Caco-2 (cell line): Measurements from ENCODE around the gene NCR2. TPM values are rescaled to one million over a fixed set of nuclear protein-coding genes. Genes with fewer than 3 reads are reported as not detected.

Experiments used
- BruUV-seq: library from RNA; stranded (reverse); fragments of 400-500 nt; replicated peaks from 2 replicates; lab custom pipeline; 2021; lab: Mats Ljungman, UMichigan
- CTCF ChIA-PET: fragments of 300-600 bp; sonication (Branson Sonifier 250); formaldehyde crosslinking; loops from one replicate; lab custom pipeline; 2022; ENCODE audit warnings: antibody characterized with exemption; lab: Charles Lee
- POLR2A ChIA-PET: fragments of 300-600 bp; sonication (Branson Sonifier 250); formaldehyde crosslinking; loops from one replicate; lab custom pipeline; 2022; ENCODE audit warnings: antibody characterized with exemption; lab: Charles Lee
- DNase-seq, 2 experiments: peaks; one replicate each; pipeline versions ENCODE4 v3.0.0 to v3.0.0-alpha.2; 2020 to 2022
- H3K27me3 ChIP-seq: replicated peaks from 2 replicates; pipeline ENCODE4 v1.6.0; 2011; ENCODE audit warnings: low read length; ENCODE audit not compliant: control insufficient read depth, insufficient read depth
- H3K36me3 ChIP-seq: 2 replicates; pipeline ENCODE4 v1.5.1; 2011; ENCODE audit warnings: low read length; ENCODE audit not compliant: control insufficient read depth, insufficient read depth
- H3K4me1 ChIP-seq: fragments of 250-450 bp; sonication (Bioruptor Pico); 2 replicates; pipeline ENCODE4 v1.5.1; 2020; ENCODE audit warnings: mild to moderate bottlenecking
- H3K4me3 ChIP-seq: 2 replicates; pipeline ENCODE4 v1.5.1; 2011; ENCODE audit warnings: low read depth, mild to moderate bottlenecking, control low read depth, low read length
- H3K9me3 ChIP-seq: fragments of 250-450 bp; sonication (Bioruptor Pico); 2 replicates; pipeline ENCODE4 v1.5.1; 2020; ENCODE audit warnings: mild to moderate bottlenecking, moderate library complexity
- H3K27ac Mint-ChIP-seq: one replicate; pipeline ENCODE4 v1.8.0; 2022; ENCODE audit warnings: mixed read lengths; ENCODE audit not compliant: unreplicated experiment
- H3K27me3 Mint-ChIP-seq: one replicate; pipeline ENCODE4 v1.8.0; 2022; ENCODE audit warnings: mixed read lengths; ENCODE audit not compliant: insufficient read depth, unreplicated experiment
- H3K36me3 Mint-ChIP-seq: one replicate; pipeline ENCODE4 v1.8.0; 2022; ENCODE audit warnings: mild to moderate bottlenecking, mixed read lengths; ENCODE audit not compliant: insufficient read depth, unreplicated experiment
- H3K4me1 Mint-ChIP-seq: one replicate; pipeline ENCODE4 v1.8.0; 2022; ENCODE audit warnings: low read depth, mixed read lengths; ENCODE audit not compliant: unreplicated experiment
- H3K4me3 Mint-ChIP-seq: one replicate; pipeline ENCODE4 v1.8.0; 2022; ENCODE audit warnings: mild to moderate bottlenecking, moderate library complexity, mixed read lengths; ENCODE audit not compliant: unreplicated experiment
- H3K9me3 Mint-ChIP-seq: one replicate; pipeline ENCODE4 v1.8.0; 2022; ENCODE audit warnings: mixed read lengths; ENCODE audit not compliant: unreplicated experiment
- CTCF ChIP-seq, 2 experiments: fragments of 200-600 bp in 1 of 2; IDR thresholded peaks; 1 replicate in 1 of 2; 2 replicates in 1 of 2; pipeline versions ENCODE4 v1.5.1 to v1.8.0; 2011 to 2022; ENCODE audit warnings: antibody characterized with exemption in 1 of 2, control low read depth in 1 of 2, inconsistent platforms in 1 of 2, low read depth in 1 of 2, low read length in 1 of 2, mild to moderate bottlenecking in 1 of 2, moderate library complexity in 1 of 2; ENCODE audit not compliant: insufficient read depth in 1 of 2, severe bottlenecking in 1 of 2, unreplicated experiment in 1 of 2
- intact Hi-C: fragments of 100-400 bp; cut with micrococcal nuclease; formaldehyde crosslinking; loops from one replicate; pipeline ENCODE4 v1.10.0; 2022; ENCODE audit not compliant: unreplicated experiment
- total RNA-seq: library from RNA; stranded (reverse); gene quantifications from 2 replicates; pipeline ENCODE4 v1.2.3, GENCODE V29; 2022

Gene NCR2
- total RNA-seq, 1 experiment from 2014 or later: not detected

GRCh38 chr6:41336824-41337223 lies 1.4 kb downstream of the NCR2 start:
- H3K4me1 ChIP-seq: no peaks in the 10 kb centered on the region
- intact Hi-C loops: no loop called here
- H3K4me3 ChIP-seq: no peak overlapping the region
- Mint-ChIP-seq H3K4me1 (no peaks in the 10 kb centered on the region), H3K36me3 (no peaks in the 10 kb centered on the region), H3K27me3 (peaks cover 3% of the 10 kb centered on the region), H3K9me3 (no peaks in the 10 kb centered on the region), H3K27ac (no peak overlapping the region), H3K4me3 (no peak overlapping the region)
- no peaks in the 10 kb centered on the region for H3K27me3 ChIP-seq
- no TSS peak for BruUV-seq
- ChIA-PET POLR2A (no interaction called here), CTCF (no interaction called here)
- TF ChIP-seq CTCF (IDR thresholded peaks at IDR 0.05; ENCODE audit: insufficient read depth in 1 of 2, low read depth in 1 of 2, low read length in 1 of 2, severe bottlenecking in 1 of 2, unreplicated experiment in 1 of 2): no peak
- H3K36me3 ChIP-seq: no peaks in the 10 kb centered on the region
- DNase-seq: no peak
- no peaks in the 10 kb centered on the region for H3K9me3 ChIP-seq

- no peak for DNase-seq
- CTCF ChIA-PET: no interaction called here
- no TSS peak for BruUV-seq
- H3K4me3 Mint-ChIP-seq: no peak overlapping the region
- no peaks in the 10 kb centered on the region for H3K9me3 Mint-ChIP-seq
- H3K36me3 ChIP-seq: no peaks in the 10 kb centered on the region
- no peaks in the 10 kb centered on the region for H3K27me3 ChIP-seq
- peaks cover 5% of the 10 kb centered on the region for H3K27me3 Mint-ChIP-seq
- H3K4me1 ChIP-seq: no peaks in the 10 kb centered on the region
- H3K36me3 Mint-ChIP-seq: no peaks in the 10 kb centered on the region
- intact Hi-C loops: no loop called here
- H3K4me3 ChIP-seq: no peak overlapping the region
- H3K9me3 ChIP-seq: no peaks in the 10 kb centered on the region
- TF ChIP-seq CTCF (IDR thresholded peaks at IDR 0.05; ENCODE audit: insufficient read depth in 1 of 2, low read depth in 1 of 2, low read length in 1 of 2, severe bottlenecking in 1 of 2, unreplicated experiment in 1 of 2): no peak
- H3K4me1 Mint-ChIP-seq: no peaks in the 10 kb centered on the region
- H3K27ac Mint-ChIP-seq: no peak overlapping the region
- POLR2A ChIA-PET: no interaction called here
Measured at GRCh38 chr6:41337709-41338108, 2.3 kb downstream of the NCR2 start.

GRCh38 chr6:41338659-41339058 lies 3.3 kb downstream of the NCR2 start:
- intact Hi-C loops: no loop called here
- POLR2A ChIA-PET: no interaction called here
- H3K27ac Mint-ChIP-seq: no peak overlapping the region
- CTCF ChIA-PET: no interaction called here
- H3K9me3 ChIP-seq: no peaks in the 10 kb centered on the region
- H3K27me3 ChIP-seq: no peaks in the 10 kb centered on the region
- DNase-seq: no peak
- peaks cover 5% of the 10 kb centered on the region for H3K27me3 Mint-ChIP-seq
- H3K36me3 ChIP-seq: no peaks in the 10 kb centered on the region
- no TSS peak for BruUV-seq
- no peak overlapping the region for H3K4me3 Mint-ChIP-seq
- H3K36me3 Mint-ChIP-seq: no peaks in the 10 kb centered on the region
- no peaks in the 10 kb centered on the region for H3K9me3 Mint-ChIP-seq
- no peaks in the 10 kb centered on the region for H3K4me1 Mint-ChIP-seq
- TF ChIP-seq CTCF (IDR thresholded peaks at IDR 0.05; ENCODE audit: insufficient read depth in 1 of 2, low read depth in 1 of 2, low read length in 1 of 2, severe bottlenecking in 1 of 2, unreplicated experiment in 1 of 2): no peak
- no peak overlapping the region for H3K4me3 ChIP-seq
- no peaks in the 10 kb centered on the region for H3K4me1 ChIP-seq
